ENCODE measurements around the gene GHDC.
"Not testable (repeated sequence)": the region's sequence is repeated elsewhere in the genome, so short reads cannot be mapped to it uniquely, and the experiment has no call there.

- not testable (repeated sequence) for TF ChIP-seq L3MBTL2 (conservative IDR thresholded peaks at IDR 0.05); FOXK2 (IDR thresholded peaks at IDR 0.05); BHLHE40 (IDR thresholded peaks at IDR 0.05; ENCODE audit: borderline replicate concordance); FOXM1 (IDR thresholded peaks at IDR 0.05; ENCODE audit: borderline replicate concordance); SP1 (IDR thresholded peaks at IDR 0.05); ZNF384 (IDR thresholded peaks at IDR 0.05); PKNOX1 (IDR thresholded peaks at IDR 0.05); HDGF (IDR thresholded peaks at IDR 0.05; ENCODE audit: borderline replicate concordance)
These were observed 51.2 kb downstream of the GHDC start for GRCh38 chr17:42143138-42143537.

All from HEK293T (cell line).